HepG2 (cell line): ENCODE results near the gene NOC2L. TPM values are rescaled to one million over a fixed set of nuclear protein-coding genes. Genes with fewer than 3 reads are reported as not detected.
A peak's percentile ranks its signal among the peaks of the same experiment; 100 is the strongest.

ENCODE experiments used
- ATAC-seq: fragments of 200-7000 bp; cut with Tn5 transposase; 3 replicates; pipeline ENCODE4 v1.9.1; 2020; ENCODE audit warnings: mild to moderate bottlenecking, moderate library complexity
- BruUV-seq: library from RNA; stranded (reverse); fragments of 400-500 nt; replicated peaks from 2 replicates; lab custom pipeline; 2021; lab: Mats Ljungman, UMichigan
- CTCF ChIA-PET: fragments of 300-600 bp; formaldehyde crosslinking; extraction: SDS; loops from one replicate; lab custom pipeline; 2021; ENCODE audit warnings: low total read pairs, inconsistent platforms, low intra/inter-chr PET ratio; lab: Yijun Ruan, JAX
- POLR2A ChIA-PET: fragments of 350-600 bp; sonication (Branson Sonifier 250); formaldehyde crosslinking; loops from one replicate; lab custom pipeline; 2020; ENCODE audit warnings: antibody characterized with exemption, inconsistent platforms; lab: Yijun Ruan, JAX
- DNase-seq: peaks from one replicate; pipeline ENCODE4 v3.0.0-alpha.2; 2015; ENCODE audit warnings: low spot score
- FAIRE-seq: peaks from 3 replicates; lab custom pipeline; 2011; peaks lifted over from hg19 to GRCh38; lab: Jason Lieb, UNC
- H2AFZ ChIP-seq: one replicate; pipeline ENCODE4 v1.6.1; 2011; ENCODE audit warnings: low read length, inconsistent platforms
- H3K27ac ChIP-seq: fragments of 300-600 bp; 3 replicates; pipeline ENCODE4 v1.8.0; 2011; ENCODE audit warnings: mixed run types, mild to moderate bottlenecking, mixed read lengths, low read length, inconsistent platforms; ENCODE audit not compliant: insufficient read depth; ENCODE audit errors: extremely low read length
- H3K27me3 ChIP-seq, 2 experiments: fragments of 200-600 bp in 1 of 2; 2 replicates in 1 of 2; 3 replicates in 1 of 2; pipeline versions ENCODE4 v1.6.0 to v1.8.0; 2011; ENCODE audit warnings: low read length in 2 of 2, mild to moderate bottlenecking in 2 of 2, moderate library complexity in 2 of 2, inconsistent platforms in 1 of 2; ENCODE audit not compliant: insufficient read depth in 2 of 2, control insufficient read depth in 1 of 2
- H3K36me3 ChIP-seq, 2 experiments: fragments of 200-600 bp in 1 of 2; replicated peaks in 1 of 2; 2 replicates in 1 of 2; 3 replicates in 1 of 2; pipeline versions ENCODE4 v1.5.1 to v1.8.0; 2011; ENCODE audit warnings: low read length in 2 of 2, inconsistent platforms in 1 of 2; ENCODE audit not compliant: insufficient read depth in 2 of 2, control insufficient read depth in 1 of 2
- H3K4me1 ChIP-seq: 2 replicates; pipeline ENCODE4 v1.5.1; 2012; ENCODE audit warnings: low read length, inconsistent platforms; ENCODE audit not compliant: insufficient read depth
- H3K4me2 ChIP-seq: 2 replicates; pipeline ENCODE4 v1.6.0; 2011; ENCODE audit warnings: low read depth, low read length, inconsistent platforms
- H3K4me3 ChIP-seq, 3 experiments: fragments of 200-600 bp in 1 of 3; sonication (generic), shearing (Covaris generic) in 1 of 3; replicated peaks in 1 of 3; 2 replicates each; pipeline ENCODE4 v1.5.1; 2011 to 2016; ENCODE audit warnings: low read length in 3 of 3, inconsistent platforms in 2 of 3, low read depth in 2 of 3, mild to moderate bottlenecking in 2 of 3, control low read depth in 1 of 3, mixed read lengths in 1 of 3; ENCODE audit not compliant: insufficient read depth in 1 of 3
- H3K79me2 ChIP-seq: one replicate; pipeline ENCODE4 v1.6.1; 2011; ENCODE audit warnings: low read length, inconsistent platforms; ENCODE audit not compliant: insufficient read depth
- H3K9ac ChIP-seq: 2 replicates; pipeline ENCODE4 v1.6.0; 2011; ENCODE audit warnings: mild to moderate bottlenecking, low read depth, low read length, inconsistent platforms; ENCODE audit not compliant: insufficient read depth
- H3K9me3 ChIP-seq: 2 replicates; pipeline ENCODE4 v1.5.1; 2012; ENCODE audit warnings: mild to moderate bottlenecking, low read length
- H4K20me1 ChIP-seq: 2 replicates; pipeline ENCODE4 v1.6.0; 2011; ENCODE audit warnings: inconsistent platforms, mild to moderate bottlenecking, low read length, moderate library complexity; ENCODE audit not compliant: insufficient read depth
- ATRX ChIP-seq: sonication (generic); formaldehyde crosslinking; IDR thresholded peaks from 2 replicates; pipeline ENCODE4 v1.4.0; 2020; ENCODE audit warnings: missing genetic modification reagents, borderline replicate concordance
- CHCHD3 ChIP-seq: sonication (generic); formaldehyde crosslinking; IDR thresholded peaks from 2 replicates; pipeline ENCODE4 v1.8.0; 2022; ENCODE audit warnings: mild to moderate bottlenecking, missing genetic modification reagents, moderate library complexity
- FIP1L1 ChIP-seq: fragments of 200-400 bp; formaldehyde crosslinking; IDR thresholded peaks from 2 replicates; pipeline ENCODE4 v1.6.1; 2018; ENCODE audit warnings: low read depth, mild to moderate bottlenecking, low read length, moderate library complexity, borderline replicate concordance; ENCODE audit not compliant: insufficient read depth
- GFI1 ChIP-seq: sonication (generic); formaldehyde crosslinking; IDR thresholded peaks from 2 replicates; pipeline ENCODE4 v1.5.0; 2020; ENCODE audit warnings: missing genetic modification reagents, mild to moderate bottlenecking, borderline replicate concordance
- GPN1 ChIP-seq: sonication (generic); formaldehyde crosslinking; IDR thresholded peaks from 2 replicates; pipeline ENCODE4 v1.5.1; 2020; ENCODE audit warnings: missing genetic modification reagents, borderline replicate concordance
- MED13 ChIP-seq: sonication (generic); formaldehyde crosslinking; IDR thresholded peaks from 2 replicates; pipeline ENCODE4 v1.5.0; 2020; ENCODE audit warnings: missing genetic modification reagents
- SAFB2 ChIP-seq: sonication (generic); formaldehyde crosslinking; IDR thresholded peaks from 2 replicates; pipeline ENCODE4 v1.5.1; 2020; ENCODE audit warnings: missing genetic modification reagents, low read depth, mild to moderate bottlenecking, borderline replicate concordance
- SKI ChIP-seq: fragments of 450-650 bp; IDR thresholded peaks from one replicate; pipeline ENCODE4 v1.6.1; 2018; ENCODE audit warnings: mild to moderate bottlenecking; ENCODE audit not compliant: partially characterized antibody
- SUZ12 ChIP-seq: fragments of 150-350 bp; IDR thresholded peaks from 2 replicates; pipeline ENCODE4 v1.6.1; 2014; ENCODE audit warnings: low read depth, low read length
- YEATS4 ChIP-seq: sonication (generic); formaldehyde crosslinking; IDR thresholded peaks from 2 replicates; pipeline ENCODE4 v1.4.0; 2020; ENCODE audit warnings: missing genetic modification reagents, borderline replicate concordance
- ZBTB20 ChIP-seq: sonication (generic); formaldehyde crosslinking; IDR thresholded peaks from 2 replicates; pipeline ENCODE4 v1.8.1; 2023; ENCODE audit warnings: missing genetic modification reagents, low read depth, mild to moderate bottlenecking, borderline replicate concordance
- ZBTB25 ChIP-seq: IDR thresholded peaks from 2 replicates; pipeline ENCODE4 v1.6.1; 2018; ENCODE audit warnings: missing genetic modification reagents
- ZBTB7B ChIP-seq: sonication (generic); formaldehyde crosslinking; IDR thresholded peaks from 2 replicates; pipeline ENCODE4 v1.4.0; 2020; ENCODE audit warnings: missing genetic modification reagents
- ZNF224 ChIP-seq: sonication (generic); formaldehyde crosslinking; IDR thresholded peaks from 2 replicates; pipeline ENCODE4 v1.5.0; 2020; ENCODE audit warnings: mild to moderate bottlenecking, missing genetic modification reagents
- ZNF251 ChIP-seq: sonication (generic); formaldehyde crosslinking; IDR thresholded peaks from 2 replicates; pipeline ENCODE4 v1.9.0; 2021; ENCODE audit warnings: mild to moderate bottlenecking, missing genetic modification reagents
- ZNF343 ChIP-seq: sonication (generic); formaldehyde crosslinking; IDR thresholded peaks from 2 replicates; pipeline ENCODE4 v1.4.0; 2020; ENCODE audit warnings: mild to moderate bottlenecking, missing genetic modification reagents
- ZNF441 ChIP-seq: sonication (generic); formaldehyde crosslinking; IDR thresholded peaks from 2 replicates; pipeline ENCODE4 v1.7.0; 2021; ENCODE audit warnings: missing genetic modification reagents, borderline replicate concordance
- ZNF547 ChIP-seq: sonication (generic); formaldehyde crosslinking; IDR thresholded peaks from 2 replicates; pipeline ENCODE4 v1.5.1; 2020; ENCODE audit warnings: mild to moderate bottlenecking, missing genetic modification reagents
- ZNF615 ChIP-seq: sonication (generic); formaldehyde crosslinking; IDR thresholded peaks from 2 replicates; pipeline ENCODE4 v1.5.0; 2020; ENCODE audit warnings: mild to moderate bottlenecking, missing genetic modification reagents, borderline replicate concordance
- ZNF720 ChIP-seq: sonication (generic); formaldehyde crosslinking; IDR thresholded peaks from 2 replicates; pipeline ENCODE4 v1.4.0; 2020; ENCODE audit warnings: missing genetic modification reagents
- ZNF772 ChIP-seq: sonication (generic); formaldehyde crosslinking; IDR thresholded peaks from 2 replicates; pipeline ENCODE4 v1.5.0; 2020; ENCODE audit warnings: mild to moderate bottlenecking, missing genetic modification reagents
- ZNF816 ChIP-seq: sonication (generic); formaldehyde crosslinking; IDR thresholded peaks from 2 replicates; pipeline ENCODE4 v1.8.0; 2022; ENCODE audit warnings: missing genetic modification reagents, mild to moderate bottlenecking, borderline replicate concordance
- WGBS: methylation state at CpG from one replicate; pipeline ENCODE4 v1.1.6; 2017; ENCODE audit warnings: low lambda C conversion rate; 5-methylcytosine and 5-hydroxymethylcytosine counted together
- in situ Hi-C: cut with HindIII; loops from 2 replicates; pipeline ENCODE4 v1.10.0; 2017; ENCODE audit warnings: low pct_unique_long_range_greater_than_20kb; ENCODE audit not compliant: extremely low pct_ligation_motif_present
- intact Hi-C: fragments of 100-400 bp; cut with micrococcal nuclease; formaldehyde crosslinking; loops from one replicate; pipeline ENCODE4 v1.10.0; 2022; ENCODE audit not compliant: unreplicated experiment
- polyA plus RNA-seq, 8 experiments: library from polyadenylated mRNA; depleted of rRNA in 3 of 8; stranded (reverse) in 7 of 8; unstranded in 1 of 8; fragments of >200 nt; fragmentation: Illumina TruSeq in 4 of 8; extraction: Trizol in 4 of 8; gene quantifications; 2 replicates each; pipeline versions ENCODE4 v1.2.1 to v1.2.3, GENCODE V29; 2011 to 2016; ENCODE audit warnings: low read depth in 4 of 8, missing spikeins in 1 of 8, mixed read lengths in 1 of 8; ENCODE audit not compliant: insufficient read depth in 1 of 8
- total RNA-seq, 5 experiments: library from RNA; depleted of rRNA; stranded (reverse); fragments of >200 nt; fragmentation: Illumina TruSeq; extraction: Trizol; gene quantifications; 2 replicates each; pipeline ENCODE4 v1.2.3, GENCODE V29; 2016; ENCODE audit warnings: low read depth in 1 of 5
- TF ChIP-seq, protein P1 (sequence below): sonication (generic); formaldehyde crosslinking; conservative IDR thresholded peaks from 2 replicates; pipeline ENCODE4 v1.5.0; 2020; ENCODE audit warnings: missing genetic modification reagents

Gene NOC2L
- total and polyA plus RNA-seq, 2 of the 13 experiments (the other 11 are each of a cell fraction or from before 2014, with no cell fraction given), result 32.0 to 103 TPM

DNA sequence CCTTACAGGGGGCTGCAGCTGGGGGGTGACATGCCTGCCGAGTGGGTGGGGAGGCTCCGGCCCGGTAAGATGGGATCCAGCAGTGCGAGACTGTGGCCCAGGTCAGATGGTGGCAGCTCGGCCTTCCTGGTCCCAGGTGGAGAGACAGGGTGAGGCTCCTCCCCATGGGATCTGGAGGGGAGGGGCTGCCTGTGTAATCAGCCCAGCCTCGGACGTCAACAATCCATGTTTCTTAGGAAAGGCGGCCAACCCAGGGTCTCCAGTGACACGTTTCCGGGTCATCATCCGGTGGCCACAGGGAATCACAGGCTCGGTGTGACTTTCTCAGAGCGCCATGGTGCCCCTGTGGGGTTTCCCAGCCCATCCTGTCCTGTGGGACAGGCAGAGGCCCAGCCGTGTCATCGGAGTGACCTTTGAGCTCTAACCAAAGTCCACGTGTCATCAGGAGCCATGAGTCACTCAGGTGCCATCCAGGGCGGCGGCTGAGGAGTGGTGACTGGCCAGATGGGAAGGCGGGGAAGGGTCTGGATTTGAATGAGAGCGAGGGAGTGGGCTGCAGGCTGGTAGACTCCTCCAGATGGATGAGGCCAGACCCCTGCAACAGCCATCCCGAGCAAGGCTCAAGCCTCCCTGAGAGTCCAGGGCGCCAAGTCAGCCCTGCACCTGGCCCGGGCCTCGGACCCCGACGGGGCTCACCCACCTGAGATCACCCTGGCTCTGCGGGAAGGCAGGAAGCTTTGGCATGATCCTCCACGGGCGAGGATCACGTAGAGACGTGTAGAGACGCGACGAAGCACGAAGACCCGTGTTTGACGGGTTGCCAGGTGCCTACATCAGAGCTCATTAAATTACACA lies 47.5 kb upstream of the NOC2L start:
- FAIRE-seq, result peak; percentile 92
- Histone ChIP-seq H3K4me1 (peaks cover 54% of the 10 kb centered on the region), H3K79me2 (peaks cover 6% of the 10 kb centered on the region), H3K9me3 (no peaks in the 10 kb centered on the region), H3K27me3 (no peaks in the 10 kb centered on the region), H2AFZ (no peak overlapping the region), H4K20me1 (no peaks in the 10 kb centered on the region), H3K9ac (peak overlapping the region; percentile 77), H3K27ac (peak overlapping the region; percentile 88), H3K36me3 (no peaks in the 10 kb centered on the region), H3K4me3 (peak overlapping the region; percentile 56 to 77 (median 70)), H3K4me2 (peak overlapping the region; percentile 87)
- CTCF ChIA-PET, result no interaction called here
- intact Hi-C loops, result loop anchor here (10.0 kb wide), 1 partner anchor 228 kb away; the partner anchor contains the start of genes B3GALT6 and SDF4
- POLR2A ChIA-PET, result interaction anchor here (0.7 to 4.1 kb wide), 15 partner anchors 9 to 281 kb away, joined by 3 to 61 read pairs (median 4); partner anchors contain the start of genes AGRN and UBE2J2
- WGBS, result 59% methylated on average over 16 of the region's 37 CpGs
- BruUV-seq, result TSS peak; percentile 64
- DNase-seq, result peak; percentile 94
- in situ Hi-C loops, result no loop called here
- ATAC-seq, result peak; percentile 72
- TF ChIP-seq ZBTB25 (CRISPR knock-in tag) (peak; percentile 98), ZBTB20 (CRISPR knock-in tag) (peak; percentile 88; the same call in 1 of the 2 replicates), ZNF547 (CRISPR knock-in tag) (no peak; the same call in 1 of the 2 replicates), ZNF816 (CRISPR knock-in tag) (no peak), ZNF720 (no peak), CHCHD3 (CRISPR knock-in tag) (no peak), ATRX (no peak), ZNF224 (CRISPR knock-in tag) (peak; percentile 79), ZNF251 (CRISPR knock-in tag) (no peak; the same call in 1 of the 2 replicates), ZNF772 (CRISPR knock-in tag) (peak; percentile 75; the same call in 1 of the 2 replicates), GPN1 (CRISPR knock-in tag) (no peak), MED13 (CRISPR knock-in tag) (no peak), SKI (peak; percentile 74), GFI1 (CRISPR knock-in tag) (peak; percentile 78; the same call in 1 of the 2 replicates), YEATS4 (peak; percentile 95), FIP1L1 (no peak), ZBTB7B (CRISPR knock-in tag) (peak; percentile 93), ZNF615 (CRISPR knock-in tag) (no peak), ZNF343 (CRISPR knock-in tag) (peak; percentile 49; the same call in 1 of the 2 replicates), SUZ12 (no peak), SAFB2 (CRISPR knock-in tag) (no peak), ZNF441 (CRISPR knock-in tag) (peak; percentile 14; the same call in 1 of the 2 replicates)
- TF ChIP-seq, protein P1, sequence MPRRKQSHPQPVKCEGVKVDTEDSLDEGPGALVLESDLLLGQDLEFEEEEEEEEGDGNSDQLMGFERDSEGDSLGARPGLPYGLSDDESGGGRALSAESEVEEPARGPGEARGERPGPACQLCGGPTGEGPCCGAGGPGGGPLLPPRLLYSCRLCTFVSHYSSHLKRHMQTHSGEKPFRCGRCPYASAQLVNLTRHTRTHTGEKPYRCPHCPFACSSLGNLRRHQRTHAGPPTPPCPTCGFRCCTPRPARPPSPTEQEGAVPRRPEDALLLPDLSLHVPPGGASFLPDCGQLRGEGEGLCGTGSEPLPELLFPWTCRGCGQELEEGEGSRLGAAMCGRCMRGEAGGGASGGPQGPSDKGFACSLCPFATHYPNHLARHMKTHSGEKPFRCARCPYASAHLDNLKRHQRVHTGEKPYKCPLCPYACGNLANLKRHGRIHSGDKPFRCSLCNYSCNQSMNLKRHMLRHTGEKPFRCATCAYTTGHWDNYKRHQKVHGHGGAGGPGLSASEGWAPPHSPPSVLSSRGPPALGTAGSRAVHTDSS, result no peak
